Liver (tissue), 9 donors: ENCODE results near the gene SHC3. TPM values are rescaled to one million over a fixed set of nuclear protein-coding genes. Genes with fewer than 3 reads are reported as not detected.

Experiments used
- DNase-seq: peaks from one replicate; pipeline ENCODE4 v3.0.0-alpha.2; 2017; ENCODE audit warnings: low spot score
- H3K27ac ChIP-seq, 2 donors: one replicate each; pipeline ENCODE4 v1.7.0; 2013; ENCODE audit warnings: inconsistent platforms in 2 of 2, low read length in 2 of 2, control low read depth in 1 of 2, low read depth in 1 of 2, mild to moderate bottlenecking in 1 of 2
- H3K27me3 ChIP-seq, 4 donors: one replicate each; pipeline versions ENCODE4 v1.6.1 to v1.7.0; 2013; ENCODE audit warnings: low read length in 3 of 4, inconsistent platforms in 1 of 4, mild to moderate bottlenecking in 1 of 4, moderate library complexity in 1 of 4; ENCODE audit not compliant: control insufficient read depth in 4 of 4, insufficient read depth in 4 of 4
- H3K36me3 ChIP-seq, 4 donors: one replicate each; pipeline versions ENCODE4 v1.6.1 to v1.7.0; 2013; ENCODE audit warnings: low read length in 3 of 4, mild to moderate bottlenecking in 3 of 4, low read depth in 1 of 4, moderate library complexity in 1 of 4; ENCODE audit not compliant: control insufficient read depth in 4 of 4, insufficient read depth in 3 of 4
- H3K4me1 ChIP-seq, 4 donors: one replicate each; pipeline versions ENCODE4 v1.6.1 to v1.7.0; 2013; ENCODE audit warnings: low read length in 3 of 4, mild to moderate bottlenecking in 3 of 4, moderate library complexity in 1 of 4; ENCODE audit not compliant: control insufficient read depth in 4 of 4, insufficient read depth in 4 of 4
- H3K4me3 ChIP-seq, 3 donors: one replicate each; pipeline versions ENCODE4 v1.6.1 to v1.7.0; 2013; ENCODE audit warnings: low read length in 3 of 3, control low read depth in 1 of 3, low read depth in 1 of 3, mild to moderate bottlenecking in 1 of 3
- H3K9ac ChIP-seq, 2 donors: one replicate each; pipeline ENCODE4 v1.7.0; 2013; ENCODE audit warnings: low read length in 2 of 2, mild to moderate bottlenecking in 2 of 2, moderate library complexity in 2 of 2, control low read depth in 1 of 2, low read depth in 1 of 2
- H3K9me3 ChIP-seq, 4 donors: one replicate each; pipeline versions ENCODE4 v1.6.1 to v1.7.0; 2013; ENCODE audit warnings: low read length in 3 of 4; ENCODE audit not compliant: control insufficient read depth in 4 of 4
- CTCF ChIP-seq: fragments of 150-350 bp; IDR thresholded peaks from 2 replicates; pipeline ENCODE4 v1.5.1; 2017; ENCODE audit warnings: improper control_type of control experiment, low read depth, low read length; ENCODE audit not compliant: missing input control
- EGR1 ChIP-seq, 2 donors: IDR thresholded peaks; 2 replicates each; pipeline ENCODE4 v1.6.1; 2016 to 2018; ENCODE audit warnings: antibody characterized with exemption in 2 of 2, low read depth in 2 of 2
- FOXA1 ChIP-seq: IDR thresholded peaks from 2 replicates; pipeline ENCODE4 v1.6.1; 2016; ENCODE audit warnings: antibody characterized with exemption
- FOXA2 ChIP-seq: IDR thresholded peaks from 2 replicates; pipeline ENCODE4 v1.6.1; 2016; ENCODE audit warnings: antibody characterized with exemption
- GABPA ChIP-seq, 2 donors: IDR thresholded peaks in 1 of 2; conservative IDR thresholded peaks in 1 of 2; 2 replicates each; pipeline ENCODE4 v1.6.1; 2016; ENCODE audit warnings: antibody characterized with exemption in 2 of 2, mild to moderate bottlenecking in 1 of 2, moderate library complexity in 1 of 2
- HNF4A ChIP-seq, 2 donors: conservative IDR thresholded peaks; 2 replicates each; pipeline ENCODE4 v1.6.1; 2016; ENCODE audit warnings: antibody characterized with exemption in 2 of 2, mild to moderate bottlenecking in 2 of 2
- HNF4G ChIP-seq: IDR thresholded peaks from 2 replicates; pipeline ENCODE4 v1.6.1; 2016; ENCODE audit warnings: antibody characterized with exemption
- JUND ChIP-seq, 2 donors: IDR thresholded peaks; 2 replicates each; pipeline ENCODE4 v1.6.1; 2016; ENCODE audit warnings: antibody characterized with exemption in 2 of 2
- NR2F2 ChIP-seq: IDR thresholded peaks from 2 replicates; pipeline ENCODE4 v1.6.1; 2016; ENCODE audit warnings: antibody characterized with exemption
- RAD21 ChIP-seq, 2 donors: IDR thresholded peaks; 2 replicates each; pipeline ENCODE4 v1.6.1; 2016; ENCODE audit warnings: antibody characterized with exemption in 2 of 2, mild to moderate bottlenecking in 2 of 2
- REST ChIP-seq: IDR thresholded peaks from 2 replicates; pipeline ENCODE4 v1.6.1; 2016; ENCODE audit warnings: antibody characterized with exemption, mild to moderate bottlenecking
- RXRA ChIP-seq, 2 donors: IDR thresholded peaks; 2 replicates each; pipeline ENCODE4 v1.6.1; 2017 to 2018; ENCODE audit warnings: antibody characterized with exemption in 2 of 2, mild to moderate bottlenecking in 1 of 2
- SP1 ChIP-seq: IDR thresholded peaks from 2 replicates; pipeline ENCODE4 v1.6.1; 2018; ENCODE audit warnings: antibody characterized with exemption, mild to moderate bottlenecking
- TAF1 ChIP-seq: conservative IDR thresholded peaks from 2 replicates; pipeline ENCODE4 v1.6.1; 2016; ENCODE audit warnings: antibody characterized with exemption, mild to moderate bottlenecking
- ZBTB33 ChIP-seq: IDR thresholded peaks from 2 replicates; pipeline ENCODE4 v1.6.1; 2016; ENCODE audit warnings: antibody characterized with exemption
- WGBS: extraction: QIAGEN DNeasy Blood & Tissue Kit; methylation state at CpG from one replicate; pipeline ENCODE4 v1.1.7; 2013; 5-methylcytosine and 5-hydroxymethylcytosine counted together
- polyA plus RNA-seq, 2 donors: library from polyadenylated mRNA; stranded (reverse) in 1 of 2; unstranded in 1 of 2; fragments of 200-250 nt in 1 of 2; fragments of >200 nt in 1 of 2; fragmentation: Nextera tagmentation in 1 of 2; extraction: Ambion mirVana in 1 of 2; gene quantifications; one replicate each; pipeline versions ENCODE4 v1.2.1 to v1.2.3, GENCODE V29; 2013 to 2015
- total RNA-seq, 2 donors: library from RNA; depleted of rRNA; stranded (reverse); fragments of >200 nt; gene quantifications; one replicate each; pipeline ENCODE4 v1.2.3, GENCODE V29; 2014
- TF ChIP-seq, protein P1 (sequence below): IDR thresholded peaks from 2 replicates; pipeline ENCODE4 v1.6.1; 2016; ENCODE audit warnings: antibody characterized with exemption
- donor health status: healthy.
- donor health status: healthy.
- donor health status: healthy.
- donor health status: healthy.
- donor health status: healthy.

Gene SHC3
- total and polyA plus RNA-seq, 4 donors = 0.03 to 0.08 (median 0.04) TPM

DNA sequence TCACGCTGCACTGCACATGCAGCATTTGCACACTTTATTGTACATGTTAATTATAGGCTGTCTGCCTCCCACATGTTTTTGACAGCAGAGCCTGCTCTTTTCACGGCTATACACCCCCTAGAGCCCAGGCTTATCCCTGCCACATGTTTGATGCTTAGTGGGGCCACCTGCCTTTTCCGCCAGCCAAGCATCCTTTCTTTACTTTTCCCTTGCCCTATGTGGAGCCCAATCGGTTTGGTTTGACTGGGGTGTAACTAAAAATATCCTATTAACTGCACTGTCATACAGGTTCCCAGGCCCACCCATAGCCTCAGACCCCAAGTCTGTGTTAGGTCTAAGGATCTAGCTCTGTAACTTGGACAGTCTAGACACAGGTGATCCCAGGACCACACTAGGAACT is 206.2 kb downstream of the SHC3 start:
- H3K36me3 ChIP-seq = no peaks in the 10 kb centered on the region

More for the DNA sequence above, 206.2 kb downstream of the SHC3 start:
- Histone ChIP-seq H3K9ac (no peak overlapping the region), H3K9me3 (peaks cover 0 to 5% (median 4%) of the 10 kb centered on the region in 4 donors), H3K27ac (no peak overlapping the region), H3K4me1 (peaks cover 0 to 1% (median 0%) of the 10 kb centered on the region in 4 donors), H3K27me3 (no peaks in the 10 kb centered on the region), H3K4me3 (no peak overlapping the region)
- DNase-seq = no peak
- TF ChIP-seq HNF4G (no peak), NR2F2 (no peak), SP1 (no peak), JUND (IDR thresholded peaks at IDR 0.05) (no peak), ZBTB33 (no peak), HNF4A (conservative IDR thresholded peaks at IDR 0.05) (no peak), TAF1 (no peak), CTCF (no peak), RAD21 (IDR thresholded peaks at IDR 0.05) (no peak), RXRA (IDR thresholded peaks at IDR 0.05) (no peak), REST (no peak), FOXA2 (no peak), FOXA1 (no peak), GABPA (IDR thresholded peaks at IDR 0.05 in 1 of 2, conservative IDR thresholded peaks at IDR 0.05 in 1 of 2) (no peak), EGR1 (IDR thresholded peaks at IDR 0.05; ENCODE audit: low read depth in 2 of 2) (no peak)
- TF ChIP-seq, protein P1, sequence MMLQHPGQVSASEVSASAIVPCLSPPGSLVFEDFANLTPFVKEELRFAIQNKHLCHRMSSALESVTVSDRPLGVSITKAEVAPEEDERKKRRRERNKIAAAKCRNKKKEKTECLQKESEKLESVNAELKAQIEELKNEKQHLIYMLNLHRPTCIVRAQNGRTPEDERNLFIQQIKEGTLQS = no peak
- WGBS = 88% methylated on average over 4 of the region's 4 CpGs
